ENCODE results near the gene IL22RA2.

The IL22RA2 gene

DNA sequence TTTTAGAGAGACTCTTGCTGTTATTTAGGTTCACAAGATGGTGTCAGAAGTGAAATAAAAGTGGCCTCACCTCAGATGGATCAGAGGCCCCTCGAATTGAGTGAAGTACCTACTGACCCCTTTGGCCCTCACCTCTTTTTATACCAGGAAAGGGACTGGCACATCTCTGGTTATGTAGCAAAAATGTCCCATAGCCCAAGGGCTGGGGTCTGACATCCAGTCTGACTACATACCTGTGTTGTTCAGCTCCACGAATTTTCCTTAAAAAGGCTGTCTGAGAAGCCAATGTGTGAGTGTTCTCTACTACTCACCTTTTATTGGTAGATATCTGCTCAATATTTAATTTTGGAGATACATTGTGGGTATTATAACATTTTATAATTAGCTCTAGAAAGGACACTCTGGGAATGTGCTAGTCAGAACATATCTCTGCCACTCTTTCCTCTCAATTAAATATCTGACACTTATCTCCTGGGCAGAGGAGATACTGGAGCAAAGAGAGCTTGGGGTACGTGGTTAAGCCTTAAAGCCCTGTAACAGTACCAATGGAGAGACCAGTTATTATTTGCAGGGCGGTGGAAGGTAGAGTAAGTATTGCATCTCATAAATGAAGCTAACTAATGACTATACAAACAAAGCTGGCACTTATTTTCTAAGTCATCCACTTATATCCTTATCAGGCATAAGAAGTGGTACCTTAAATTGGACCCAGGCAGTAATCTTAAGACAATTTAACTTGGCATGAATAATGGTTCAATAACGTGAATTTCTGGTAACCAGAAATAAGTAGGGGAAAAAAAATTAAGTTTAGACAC lies 20.0 kb upstream of the IL22RA2 start:
- no peak for DNase-seq

DNA sequence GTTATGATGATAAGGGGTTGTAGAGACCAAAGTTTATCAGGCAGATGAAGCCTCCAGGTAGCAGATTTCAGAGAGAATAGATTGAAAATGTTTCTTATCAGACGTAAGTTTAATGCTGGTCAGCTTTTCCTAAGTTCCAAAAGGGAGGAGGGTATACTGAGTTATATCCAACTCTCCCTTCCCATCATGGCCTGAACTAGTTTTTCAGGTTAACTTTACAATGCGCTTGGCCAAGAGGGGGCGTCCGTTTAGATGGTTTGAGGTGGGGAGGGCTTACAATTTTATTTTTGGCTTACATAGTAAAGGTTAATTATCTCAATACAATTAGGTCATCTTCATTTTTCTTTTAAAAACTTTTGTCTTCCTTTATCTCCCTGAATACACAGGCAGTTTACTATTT lies 19.4 kb upstream of the IL22RA2 start:
- DNase-seq: no peak

DNA sequence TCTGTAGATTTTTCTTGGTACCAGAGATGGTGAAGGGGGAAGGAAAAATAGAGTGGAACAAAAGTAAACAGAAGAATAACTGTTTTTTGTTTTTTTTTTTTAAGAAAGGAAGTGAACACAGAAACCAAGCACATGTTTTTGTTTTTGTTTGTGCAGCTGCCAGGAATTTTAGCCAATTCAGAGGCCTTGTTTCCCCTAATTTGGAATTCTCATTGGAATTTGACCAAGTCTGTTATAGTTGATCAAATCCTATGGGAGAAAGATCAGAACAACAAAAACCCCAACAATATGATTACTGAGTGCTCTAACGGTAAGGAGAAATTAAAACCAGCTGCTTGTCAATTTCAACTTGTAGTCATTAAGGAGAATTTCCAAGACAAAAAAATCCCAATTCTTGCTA lies 18.2 kb upstream of the IL22RA2 start:
- DNase-seq: no peak

DNA sequence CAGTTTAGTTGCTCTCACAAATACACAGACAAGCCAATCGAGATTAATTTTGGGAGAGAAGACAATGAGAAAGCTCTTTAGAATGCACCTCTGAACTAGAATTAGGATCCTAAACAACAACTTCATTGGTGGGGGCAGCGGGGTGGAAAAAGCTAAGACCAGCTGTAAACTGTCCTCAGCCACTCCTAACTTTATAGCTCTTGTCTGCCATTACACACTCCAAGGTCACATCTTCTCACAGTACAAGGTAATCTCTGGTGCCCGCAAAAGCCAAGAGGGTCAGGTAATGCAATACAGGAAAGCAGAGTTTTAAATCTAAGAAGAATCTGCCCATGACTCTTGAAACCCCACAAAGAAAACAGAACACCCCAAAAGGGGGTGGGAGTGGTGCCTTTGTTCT lies 17.8 kb upstream of the IL22RA2 start:
- DNase-seq: no peak

DNA sequence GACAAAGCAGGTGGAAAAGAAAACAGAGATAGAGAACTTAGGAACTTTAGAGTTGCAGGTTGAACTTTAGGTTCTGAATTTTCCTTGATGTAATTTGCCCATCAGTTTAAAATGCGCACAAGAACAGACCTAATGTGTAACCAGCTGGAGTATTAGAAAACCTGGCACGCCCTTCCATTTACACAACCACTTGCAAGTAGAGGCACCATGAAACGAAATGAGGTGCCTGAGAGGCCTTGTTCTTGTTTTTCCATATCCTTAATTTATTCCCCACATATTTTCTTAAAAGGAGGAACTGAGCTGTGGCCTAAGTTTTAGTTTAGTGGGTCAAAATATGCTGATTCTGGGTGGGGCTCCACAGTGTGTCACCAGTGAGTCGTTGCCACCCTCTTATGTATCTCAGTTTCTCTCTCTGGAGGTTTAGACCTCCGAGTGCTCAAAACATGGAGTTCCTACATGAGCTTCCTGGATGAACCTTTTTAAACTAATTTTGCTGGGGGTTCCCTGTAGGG lies 17.2 kb upstream of the IL22RA2 start:
- no peak for DNase-seq

DNA sequence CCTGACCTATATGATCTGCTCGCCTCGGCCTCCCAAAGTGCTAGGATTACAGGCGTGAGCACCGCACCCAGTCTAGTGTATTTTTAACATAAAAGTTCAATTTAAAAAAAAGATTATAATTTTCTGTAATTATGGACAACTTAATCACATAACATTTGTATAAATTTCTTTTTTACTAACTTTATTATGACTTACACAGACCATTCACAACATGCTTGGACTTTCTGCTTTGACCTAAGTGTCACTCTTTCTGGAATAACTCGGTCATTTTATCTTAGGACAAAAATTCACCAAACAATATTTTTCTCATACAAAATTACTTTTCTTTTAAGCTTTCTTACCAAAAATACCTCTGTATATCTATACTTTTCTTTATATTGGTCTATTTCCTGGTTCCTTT lies 15.4 kb upstream of the IL22RA2 start:
- DNase-seq: no peak

DNA sequence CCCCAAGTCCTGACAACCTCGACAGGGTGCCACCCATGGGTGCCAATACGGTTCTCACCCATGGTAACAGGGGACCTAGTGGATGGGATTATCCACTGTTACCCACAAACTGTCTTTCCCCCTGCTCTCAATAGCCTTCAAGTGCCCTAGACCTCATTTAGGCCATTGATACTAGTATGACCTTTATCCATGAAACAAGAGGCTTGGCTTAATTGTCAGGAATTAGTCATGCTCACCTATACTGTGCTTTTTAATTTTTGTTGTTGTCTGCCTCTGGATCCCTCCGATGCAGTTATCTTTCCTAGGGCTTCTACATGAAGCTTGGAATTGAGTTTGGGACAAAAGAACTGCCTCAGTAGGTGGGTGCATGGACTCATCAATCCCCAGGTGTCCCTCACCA lies 11.8 kb upstream of the IL22RA2 start:
- DNase-seq: no peak

DNA sequence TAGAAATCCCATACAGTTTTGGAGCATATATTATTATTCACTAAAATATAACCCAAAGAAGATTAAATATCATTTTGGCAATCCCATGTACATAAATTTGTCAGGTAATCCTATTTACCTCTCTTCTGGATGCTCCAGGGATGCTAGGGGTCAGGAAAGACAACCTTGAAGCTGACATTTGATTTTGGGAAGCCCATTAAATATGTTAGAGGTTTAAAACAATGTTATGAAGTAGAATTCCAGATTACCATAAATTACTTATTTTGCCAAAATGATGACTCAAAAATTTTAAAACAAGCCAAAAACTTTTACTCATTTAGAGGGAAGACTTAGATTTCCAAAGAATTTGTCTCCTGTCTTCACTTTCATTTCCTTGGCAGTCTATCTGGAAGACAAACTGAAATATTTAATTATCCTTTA lies 9.2 kb upstream of the IL22RA2 start:
- DNase-seq: no peak

DNA sequence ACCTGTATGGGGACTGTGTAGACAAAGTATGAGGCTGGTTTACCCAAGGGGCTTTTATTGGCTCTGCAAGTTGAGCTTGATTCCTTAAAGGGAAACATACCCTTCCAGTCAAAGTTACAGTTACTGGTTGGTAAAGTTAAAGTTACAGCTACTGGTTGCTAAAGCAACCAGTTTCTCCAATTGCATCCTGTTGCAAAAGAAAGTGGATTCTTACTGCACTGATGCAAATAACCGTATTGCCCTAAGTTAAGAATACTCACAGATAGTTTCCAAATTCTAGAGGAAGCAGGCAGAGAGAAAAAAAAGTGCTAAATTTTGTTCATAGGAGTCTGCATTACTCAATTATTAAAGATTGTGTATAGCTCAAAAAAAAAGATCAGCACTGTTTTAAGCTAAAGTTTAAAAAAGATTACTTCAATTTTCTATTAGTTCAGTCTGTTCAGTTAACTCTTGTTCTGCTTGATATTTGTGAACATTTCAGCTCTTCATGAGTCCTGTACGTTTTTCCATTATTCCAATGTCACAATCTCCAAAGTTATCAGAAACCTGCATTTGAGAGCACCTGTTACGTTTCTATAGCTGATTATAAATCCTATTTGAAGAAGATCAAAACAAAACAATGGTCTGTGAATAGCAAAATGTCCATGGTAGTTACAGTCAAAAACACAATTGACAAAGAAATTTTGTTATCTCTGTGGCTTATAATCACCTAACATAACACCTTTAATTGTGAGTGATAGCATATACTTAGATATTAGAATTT lies 8.6 kb upstream of the IL22RA2 start:
- DNase-seq: no peak

DNA sequence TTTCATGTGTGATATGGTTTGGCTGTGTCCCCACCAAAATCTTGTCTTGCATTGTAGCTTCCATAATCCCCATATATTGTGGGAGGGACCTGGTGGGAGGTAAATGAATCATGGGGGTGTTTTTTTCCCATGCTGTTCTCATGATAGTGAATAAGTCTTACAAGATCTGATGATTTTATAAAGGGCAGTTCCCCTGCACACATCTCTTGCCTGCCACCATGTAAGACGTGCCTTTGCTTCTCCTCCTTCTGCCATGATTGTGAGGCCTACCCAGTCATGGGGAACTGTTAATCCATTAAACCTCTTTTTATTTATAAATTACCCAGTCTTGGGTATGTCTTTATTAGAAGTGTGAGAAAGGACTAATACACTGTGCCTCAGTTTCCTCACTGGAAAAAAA lies 4.2 kb upstream of the IL22RA2 start:
- DNase-seq: no peak

DNA sequence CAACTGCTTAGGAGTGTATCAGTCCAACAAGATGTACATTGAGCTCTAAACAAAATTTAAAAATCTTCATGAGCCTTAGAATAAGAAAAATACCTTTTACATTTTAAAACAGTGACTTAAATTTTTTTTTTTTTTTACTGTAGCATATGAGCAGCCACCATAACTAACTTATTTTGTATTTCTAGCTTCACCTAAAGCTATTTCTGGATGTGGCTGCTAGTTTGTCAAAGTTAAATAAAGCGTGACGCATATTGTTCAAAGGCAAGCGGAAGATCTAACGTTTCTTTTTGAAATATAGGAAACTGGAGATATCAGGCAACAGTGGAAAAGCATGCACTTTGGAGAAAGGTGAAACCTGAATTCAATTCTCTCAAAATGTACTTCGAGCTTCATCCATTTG lies 3.3 kb upstream of the IL22RA2 start:
- no peak for DNase-seq

DNA sequence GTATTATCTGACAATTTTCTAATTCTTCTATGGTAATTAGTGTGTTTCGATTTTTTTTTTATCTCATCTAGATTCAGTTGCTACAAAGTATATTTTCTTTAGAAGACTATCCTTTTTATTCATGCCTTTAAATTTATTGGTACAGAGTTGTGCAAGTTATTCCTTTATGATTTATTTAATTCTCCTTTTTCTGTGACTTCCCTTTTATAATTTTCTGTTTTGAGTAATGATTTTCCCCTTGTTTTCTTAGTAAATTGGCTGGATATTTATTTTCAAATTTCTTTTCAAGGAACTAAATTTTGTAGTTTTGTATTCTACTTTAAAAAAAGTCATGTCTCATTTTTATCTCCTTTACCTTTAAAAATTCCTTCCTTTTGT lies 2.4 kb upstream of the IL22RA2 start:
- no peak for DNase-seq

DNA sequence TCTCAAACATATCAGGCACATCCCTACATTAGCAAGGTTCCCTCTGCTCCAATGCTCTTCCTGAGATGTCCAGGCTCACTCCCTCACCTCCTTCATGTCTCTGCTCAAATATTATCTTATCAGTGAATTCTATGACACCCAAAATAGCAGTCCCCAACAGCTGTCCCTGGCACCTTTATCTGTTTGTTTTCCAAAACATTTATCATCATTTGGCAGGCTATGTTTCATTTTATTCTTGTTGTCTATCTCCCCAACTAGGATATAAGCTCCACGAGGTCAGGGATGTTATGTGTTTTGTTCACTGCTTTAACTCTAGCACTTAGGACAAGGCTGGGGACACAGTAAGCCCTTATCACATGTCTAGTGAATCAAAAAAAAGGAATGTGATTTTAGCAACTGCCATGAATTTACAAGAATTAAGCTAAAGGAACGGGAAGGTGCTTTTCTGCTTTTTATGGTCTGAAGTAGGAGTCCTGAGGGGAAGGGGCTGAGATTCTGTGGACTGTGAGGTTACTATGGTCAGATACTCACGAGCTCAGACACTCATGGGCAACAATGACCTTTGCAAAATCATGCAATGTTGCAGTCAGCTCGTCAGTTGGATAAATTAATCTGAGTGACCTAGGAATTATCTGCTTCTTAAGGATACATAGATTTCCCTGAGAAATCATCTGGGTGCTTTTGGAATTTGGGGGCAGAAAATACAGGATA lies 1.9 kb upstream of the IL22RA2 start:
- DNase-seq: no peak

DNA sequence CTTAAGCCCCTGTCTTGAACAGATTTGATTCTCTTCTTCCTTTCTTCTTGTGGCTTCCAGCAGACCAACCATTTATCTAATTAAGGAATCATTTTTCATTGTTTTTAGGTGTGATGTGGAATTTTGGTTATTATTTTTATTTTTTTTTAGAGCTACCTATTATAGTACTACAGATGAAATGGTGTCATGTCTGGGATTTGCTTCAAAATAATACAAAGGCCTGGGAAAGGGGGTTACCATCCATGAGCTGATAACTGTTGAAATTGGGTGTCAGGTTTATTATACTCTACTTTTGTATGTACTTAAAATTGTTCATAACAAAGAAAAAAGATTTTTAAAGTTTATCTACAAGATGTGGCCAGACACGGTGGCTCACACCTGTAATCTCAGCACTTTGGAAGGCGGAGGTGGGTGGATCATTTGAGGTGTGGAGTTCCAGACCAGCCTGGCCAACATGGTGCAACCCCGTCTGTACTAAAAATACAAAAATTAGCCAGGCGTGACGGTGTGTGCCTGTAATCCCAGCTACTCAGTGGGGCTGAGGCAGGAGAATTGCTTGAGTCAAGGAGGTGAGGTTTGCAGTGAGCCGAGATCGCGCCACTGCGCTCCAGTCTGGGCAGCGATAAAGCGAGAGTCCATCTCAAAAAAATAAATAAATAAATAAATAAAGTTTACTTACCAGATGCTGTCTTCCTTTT lies 561 bp downstream of the IL22RA2 start:
- no peak for DNase-seq

DNA sequence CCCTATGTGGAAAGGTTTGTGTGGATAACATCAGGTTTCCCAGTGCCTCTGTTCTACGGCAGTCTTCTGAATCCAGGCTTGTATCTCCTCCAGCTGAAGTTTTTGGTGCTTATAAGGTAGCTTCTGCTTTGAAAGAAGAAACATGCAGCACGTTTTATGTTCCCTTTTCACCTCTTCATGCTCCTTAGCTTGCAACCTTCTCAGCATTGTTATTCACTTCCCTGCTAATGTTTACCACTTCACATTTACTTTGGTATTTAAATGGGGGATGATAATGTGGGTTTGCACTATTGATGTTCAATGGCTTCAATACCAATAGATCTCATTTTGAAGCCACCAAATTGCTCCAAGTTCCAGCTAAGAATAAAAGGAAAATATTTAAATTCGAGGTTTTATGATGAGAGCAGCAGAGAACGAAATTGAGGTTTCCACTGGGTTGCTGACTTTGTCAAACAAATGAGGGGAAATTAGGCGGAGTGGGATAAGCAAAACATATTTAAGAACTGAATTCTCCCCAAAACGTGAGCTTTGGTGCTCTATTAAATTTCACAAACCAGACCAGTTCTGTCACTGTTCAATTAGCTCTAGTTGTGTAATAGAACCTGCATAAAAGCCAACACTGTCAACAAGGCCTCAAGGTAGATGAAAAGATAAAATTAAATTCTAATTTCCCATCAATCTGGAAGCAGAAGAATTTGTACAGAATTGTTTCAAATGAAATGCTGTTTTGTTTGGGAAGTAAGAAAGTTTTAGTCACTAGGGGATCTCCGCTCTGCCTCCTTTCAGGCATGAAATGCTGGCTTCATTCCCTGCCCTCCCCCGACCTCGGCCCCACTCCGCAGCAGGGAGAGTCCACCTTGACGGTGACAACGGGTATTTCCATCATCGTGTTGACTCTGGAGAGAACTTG lies 1.4 kb downstream of the IL22RA2 start:
- no peak for DNase-seq

DNA sequence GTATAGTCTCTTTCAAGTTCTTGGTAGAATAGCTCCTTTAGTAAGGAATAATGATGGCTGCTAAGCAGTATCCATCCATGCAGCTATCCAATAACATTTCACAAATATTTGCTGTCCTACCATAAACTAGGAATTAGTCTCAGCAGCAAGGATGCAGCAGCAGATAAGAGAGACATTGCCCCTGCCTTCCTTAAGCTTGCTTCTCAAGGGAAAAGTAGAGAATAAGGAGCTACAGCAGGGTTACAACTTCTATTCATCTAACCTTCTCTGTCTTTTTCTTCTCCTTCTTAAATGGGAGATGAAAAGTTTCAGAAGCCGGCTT lies 2.4 kb downstream of the IL22RA2 start:
- DNase-seq: no peak

DNA sequence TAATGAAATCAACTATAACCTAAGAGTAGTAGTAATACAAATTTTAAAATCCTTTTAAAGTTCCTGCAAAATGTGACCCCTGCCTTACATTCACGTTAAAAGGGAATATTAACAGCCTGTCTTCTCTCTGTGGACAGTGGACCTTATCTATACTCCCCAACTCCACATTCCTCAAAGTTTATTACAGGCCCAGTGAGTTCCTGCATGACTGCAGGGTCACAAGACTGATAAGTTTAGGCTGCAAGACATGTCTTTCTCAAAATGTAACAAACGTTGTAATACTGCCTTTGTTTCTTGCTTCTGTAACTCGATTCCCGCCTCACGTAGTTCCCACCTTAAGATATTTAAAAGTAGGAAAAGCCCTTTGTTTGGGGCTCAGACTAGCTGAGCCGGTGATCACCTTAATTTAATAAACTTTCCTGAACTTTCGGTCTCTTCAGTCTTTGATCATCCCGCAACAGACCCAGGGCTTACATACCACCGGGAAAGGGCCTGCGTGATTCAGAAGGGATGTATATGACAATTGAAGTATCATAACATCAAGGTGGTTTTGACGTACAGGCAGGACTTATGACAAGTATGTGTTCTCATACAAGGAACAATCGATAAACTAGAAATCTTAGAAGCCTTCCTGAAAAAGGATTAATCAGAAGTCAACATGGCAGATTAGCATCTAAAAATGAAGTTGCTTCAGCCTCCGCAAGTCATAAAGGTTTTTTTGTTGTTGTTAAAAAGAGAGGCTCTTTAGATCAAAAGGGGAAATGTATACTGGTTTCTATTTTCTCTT lies 3.0 kb downstream of the IL22RA2 start:
- no peak for DNase-seq

DNA sequence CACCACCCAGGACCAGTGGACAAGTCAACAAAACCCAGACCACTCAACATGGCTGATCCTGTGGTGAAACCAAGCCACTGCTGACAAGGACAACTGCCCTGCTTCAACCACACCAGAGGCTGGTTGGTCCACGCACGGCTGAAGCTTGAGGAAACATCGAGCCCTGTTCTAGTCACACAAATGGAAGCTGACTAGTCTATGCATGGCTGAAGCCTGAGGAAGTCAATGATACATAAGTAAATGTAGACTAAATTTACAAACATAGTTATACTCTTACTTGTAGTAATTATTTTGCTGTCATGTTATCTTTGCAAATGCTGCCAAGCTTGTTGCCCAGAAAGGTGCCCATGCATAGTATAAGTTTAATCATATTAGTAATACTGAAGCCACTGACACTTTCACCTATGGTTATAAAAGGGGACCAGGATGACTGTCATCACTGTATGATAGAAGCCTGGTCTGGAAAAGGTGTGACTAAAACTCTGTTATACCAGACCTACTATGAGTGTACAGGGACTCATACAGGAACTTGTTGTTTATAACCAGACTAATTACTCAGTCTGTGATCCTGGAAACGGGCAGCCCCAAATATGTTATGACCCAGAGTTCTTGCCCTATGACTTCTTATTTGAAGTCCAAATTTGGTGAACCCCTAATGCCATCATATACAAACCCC lies 5.6 kb downstream of the IL22RA2 start:
- DNase-seq: no peak

DNA sequence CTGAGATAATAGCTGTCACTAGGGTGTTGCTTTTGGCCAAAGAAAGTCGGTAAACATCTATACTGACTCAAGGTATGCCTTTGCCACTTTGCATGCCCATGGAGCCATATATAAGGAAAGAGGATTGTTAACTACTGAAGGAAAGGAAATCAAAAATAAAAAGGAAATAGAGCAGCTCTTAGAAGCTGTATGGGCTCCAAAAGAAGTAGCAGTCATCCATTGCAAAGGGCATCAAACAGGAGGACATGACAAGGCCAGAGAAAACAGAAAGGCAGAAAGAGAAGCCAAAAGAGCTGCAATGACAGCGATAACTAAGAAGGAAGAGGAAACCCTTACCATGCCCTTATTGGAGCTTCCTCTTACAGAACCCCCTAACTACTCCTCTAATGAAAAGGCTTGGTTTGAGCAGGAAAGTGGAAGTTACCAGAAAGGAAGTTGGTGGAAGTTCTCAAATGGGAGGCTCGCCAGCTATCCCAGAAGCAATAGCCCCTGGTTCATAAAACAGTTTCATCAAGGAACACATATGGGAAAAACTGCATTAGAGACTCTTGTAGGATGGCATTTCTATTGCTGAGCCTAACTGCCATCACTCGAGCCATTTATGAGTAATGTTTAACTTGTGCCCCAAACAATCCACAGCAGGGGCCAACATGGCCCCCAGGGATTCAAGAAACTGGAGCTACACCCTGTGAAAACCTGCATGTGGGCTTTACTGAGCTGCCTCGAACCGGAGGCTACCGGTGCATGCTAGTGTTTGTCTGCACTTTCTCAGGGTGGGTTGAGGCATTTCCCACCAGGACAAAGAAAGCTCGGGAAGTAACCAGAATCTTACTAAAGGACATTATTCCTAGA lies 7.0 kb downstream of the IL22RA2 start:
- DNase-seq: no peak
